ENCODE results near the gene CEBPA.
A peak's percentile ranks its signal among the peaks of the same experiment; 100 is the strongest.

Gene CEBPA

DNA sequence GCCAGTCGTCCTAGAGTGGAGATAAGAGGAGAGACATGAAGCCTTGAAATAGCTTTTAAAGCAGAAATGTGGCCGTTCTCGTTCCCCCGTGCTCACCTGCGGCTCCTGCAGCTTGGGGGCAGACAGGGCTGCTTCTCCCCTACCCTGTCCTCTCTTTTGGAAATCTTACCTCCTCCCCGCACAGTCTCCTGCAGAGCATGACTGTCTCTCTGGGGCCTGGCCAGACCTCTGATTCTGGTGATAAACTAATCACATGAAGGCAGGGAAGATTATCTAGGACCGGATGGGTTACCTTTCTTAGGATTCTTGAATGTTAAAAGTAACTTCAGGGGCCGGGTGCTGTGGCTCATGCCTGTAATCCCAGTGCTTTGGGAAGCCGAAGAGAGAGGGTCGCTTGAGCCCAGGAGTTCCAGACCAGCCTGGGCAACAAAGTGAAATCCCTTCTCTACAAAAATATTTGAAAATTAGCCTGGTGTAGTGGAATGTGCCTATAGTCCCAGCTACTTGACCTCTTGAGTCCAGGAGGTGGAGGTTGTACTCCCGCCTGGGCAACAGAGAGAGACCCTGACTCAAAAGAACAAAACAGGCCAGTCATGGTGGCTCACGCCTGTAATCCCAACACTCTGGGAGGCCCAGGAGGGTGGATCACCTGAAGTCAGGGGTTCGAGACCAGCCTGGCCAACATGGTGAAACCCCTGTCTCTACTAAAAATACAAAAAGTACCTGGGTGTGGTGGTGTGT is 8.1 kb downstream of the CEBPA start:
- Histone ChIP-seq H3K4me1 (ENCODE audit: control insufficient read depth in 1 of 2, insufficient read depth in 1 of 2, low read depth in 1 of 2, low read length in 1 of 2) (peaks cover 100% of the 10 kb centered on the region in 2 experiments), H3K4me3 (ENCODE audit: low read depth in 1 of 2, low read length in 1 of 2) (peak overlapping the region; percentile 56 to 61), H3K36me3 (no peaks in the 10 kb centered on the region), H3K27me3 (no peaks in the 10 kb centered on the region), H3K27ac (peak overlapping the region; percentile 91), H3K9me3 (no peaks in the 10 kb centered on the region)
- TF ChIP-seq, protein P1, sequence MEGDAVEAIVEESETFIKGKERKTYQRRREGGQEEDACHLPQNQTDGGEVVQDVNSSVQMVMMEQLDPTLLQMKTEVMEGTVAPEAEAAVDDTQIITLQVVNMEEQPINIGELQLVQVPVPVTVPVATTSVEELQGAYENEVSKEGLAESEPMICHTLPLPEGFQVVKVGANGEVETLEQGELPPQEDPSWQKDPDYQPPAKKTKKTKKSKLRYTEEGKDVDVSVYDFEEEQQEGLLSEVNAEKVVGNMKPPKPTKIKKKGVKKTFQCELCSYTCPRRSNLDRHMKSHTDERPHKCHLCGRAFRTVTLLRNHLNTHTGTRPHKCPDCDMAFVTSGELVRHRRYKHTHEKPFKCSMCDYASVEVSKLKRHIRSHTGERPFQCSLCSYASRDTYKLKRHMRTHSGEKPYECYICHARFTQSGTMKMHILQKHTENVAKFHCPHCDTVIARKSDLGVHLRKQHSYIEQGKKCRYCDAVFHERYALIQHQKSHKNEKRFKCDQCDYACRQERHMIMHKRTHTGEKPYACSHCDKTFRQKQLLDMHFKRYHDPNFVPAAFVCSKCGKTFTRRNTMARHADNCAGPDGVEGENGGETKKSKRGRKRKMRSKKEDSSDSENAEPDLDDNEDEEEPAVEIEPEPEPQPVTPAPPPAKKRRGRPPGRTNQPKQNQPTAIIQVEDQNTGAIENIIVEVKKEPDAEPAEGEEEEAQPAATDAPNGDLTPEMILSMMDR (IDR thresholded peaks at IDR 0.05) = no peak

DNA sequence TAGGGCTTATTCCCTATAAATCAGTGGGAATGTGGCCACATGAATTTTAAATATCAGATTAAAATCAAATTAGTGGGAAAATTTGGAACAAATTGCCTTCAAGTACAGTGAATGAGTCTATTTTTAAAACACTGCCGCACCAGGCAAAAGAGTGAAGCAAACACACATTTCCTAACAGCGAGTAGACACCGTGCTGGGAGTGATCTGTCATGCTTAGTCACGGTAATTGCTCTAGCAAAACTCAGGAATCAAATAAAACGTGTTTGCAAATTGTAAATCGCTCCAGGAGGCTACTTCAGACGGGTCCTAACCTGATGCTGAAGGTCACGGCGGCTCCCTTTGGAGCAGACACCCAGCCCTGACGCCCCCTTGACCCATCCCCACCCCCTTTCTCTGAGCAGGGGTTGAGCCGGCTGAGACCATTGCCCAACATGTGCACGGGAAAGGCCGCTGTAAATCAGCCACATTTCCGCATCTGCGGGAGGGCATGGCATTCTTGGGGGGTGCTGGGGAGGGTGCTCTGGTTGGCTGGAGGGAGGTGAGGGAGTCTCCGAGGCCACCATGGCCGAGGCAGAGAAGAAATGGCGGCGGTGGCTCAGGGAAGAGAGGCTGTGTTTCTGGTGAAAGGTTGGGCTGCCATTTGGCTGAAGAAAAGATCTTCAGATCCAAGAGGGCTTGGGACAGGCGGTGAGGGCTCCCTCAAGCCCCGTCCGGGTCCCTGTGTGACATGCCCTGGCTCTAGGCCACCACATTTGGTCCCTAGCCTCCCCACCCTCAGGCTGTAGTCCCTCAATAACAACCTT is 8.9 kb downstream of the CEBPA start:
- Histone ChIP-seq H3K27ac (peak overlapping the region; percentile 91), H3K36me3 (no peaks in the 10 kb centered on the region), H3K9me3 (no peaks in the 10 kb centered on the region), H3K27me3 (no peaks in the 10 kb centered on the region), H3K4me3 (ENCODE audit: low read depth in 1 of 2, low read length in 1 of 2) (peak overlapping the region; percentile 56 to 61), H3K4me1 (ENCODE audit: control insufficient read depth in 1 of 2, insufficient read depth in 1 of 2, low read depth in 1 of 2, low read length in 1 of 2) (peaks cover 100% of the 10 kb centered on the region in 2 experiments)
- TF ChIP-seq, protein P1 (IDR thresholded peaks at IDR 0.05) = peak; percentile 18

DNA sequence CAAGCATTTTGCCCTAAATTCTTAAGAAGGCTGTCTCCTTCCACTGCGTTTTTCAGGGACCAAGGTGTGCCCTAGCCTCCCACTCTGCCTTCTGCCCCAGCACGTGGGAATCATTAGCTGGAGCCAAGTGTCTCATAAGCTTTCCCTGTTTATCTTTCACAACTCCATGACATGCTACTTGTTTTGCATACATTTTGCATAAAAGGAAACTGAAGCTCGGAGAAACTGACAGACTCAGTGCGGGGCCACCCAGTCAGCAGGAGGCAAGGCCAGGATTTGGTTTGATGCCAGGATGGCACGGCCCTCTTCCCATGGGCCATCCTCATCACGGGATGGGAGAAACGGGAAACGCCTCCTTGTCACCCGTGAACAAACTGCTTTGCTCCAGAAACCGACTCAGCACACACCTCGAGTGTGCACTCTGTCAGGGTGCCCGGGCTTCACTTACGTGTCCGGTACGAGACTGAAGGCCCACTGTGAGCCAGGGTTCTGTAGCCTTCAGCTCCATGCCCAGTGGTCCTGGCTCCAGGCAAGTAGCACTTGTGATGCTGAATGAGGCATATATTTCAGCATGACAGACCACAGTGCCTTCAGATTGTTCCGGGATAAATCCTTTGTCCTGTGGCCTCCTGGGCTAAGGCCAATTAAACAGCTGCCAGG is 9.6 kb downstream of the CEBPA start:
- Histone ChIP-seq H3K36me3 (no peaks in the 10 kb centered on the region), H3K27me3 (no peaks in the 10 kb centered on the region), H3K27ac (peak overlapping the region; percentile 91), H3K4me1 (ENCODE audit: control insufficient read depth in 1 of 2, insufficient read depth in 1 of 2, low read depth in 1 of 2, low read length in 1 of 2) (peaks cover 100% of the 10 kb centered on the region in 2 experiments), H3K9me3 (no peaks in the 10 kb centered on the region), H3K4me3 (ENCODE audit: low read depth in 1 of 2, low read length in 1 of 2) (peak overlapping the region; percentile 56 to 61)
- TF ChIP-seq, protein P1 (IDR thresholded peaks at IDR 0.05) = no peak

DNA sequence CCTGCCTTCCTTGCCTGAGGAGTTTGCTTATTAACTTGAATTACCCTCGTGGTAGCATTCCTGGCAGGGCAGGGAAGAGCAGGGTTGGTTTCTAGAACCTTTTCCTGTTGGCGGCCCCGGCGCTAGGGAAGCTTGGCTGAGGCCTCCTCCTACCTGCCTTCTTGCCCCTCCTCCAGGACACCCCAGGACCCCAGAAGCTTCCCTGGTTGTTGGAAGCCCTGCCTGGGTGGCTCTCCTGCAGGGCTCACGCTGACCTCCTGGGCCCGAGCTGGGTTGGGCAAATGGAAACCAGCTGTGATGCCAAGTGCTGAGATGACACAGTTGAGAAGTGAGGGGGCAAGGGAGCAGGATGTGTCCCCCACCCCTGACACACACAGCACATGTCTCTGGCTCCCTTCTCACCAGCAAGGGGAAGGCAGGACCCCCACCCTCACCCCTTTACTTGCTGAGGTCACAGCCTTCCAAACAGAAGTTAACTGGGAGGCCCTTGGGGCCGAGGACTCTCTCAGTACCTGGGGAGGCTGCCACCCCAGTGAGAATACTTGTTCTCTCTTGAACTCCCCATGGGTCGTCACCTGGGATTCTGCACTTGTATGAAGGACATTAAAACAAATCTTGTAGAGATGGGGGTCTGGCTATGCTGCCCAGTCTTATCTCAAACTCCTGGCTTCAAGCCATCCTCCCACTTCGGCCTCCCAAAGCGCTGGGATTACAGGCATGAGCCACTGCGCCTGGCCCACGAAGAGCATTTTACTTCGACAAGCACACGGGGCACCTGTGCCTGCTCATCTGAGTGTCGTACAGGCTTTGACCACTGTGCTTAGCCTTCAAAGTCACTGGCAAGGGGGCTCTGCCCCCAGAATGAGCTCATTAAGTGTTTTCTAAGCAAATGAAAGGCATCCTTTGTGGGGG is 10.5 kb downstream of the CEBPA start:
- Histone ChIP-seq H3K9me3 (no peaks in the 10 kb centered on the region), H3K4me1 (ENCODE audit: control insufficient read depth in 1 of 2, insufficient read depth in 1 of 2, low read depth in 1 of 2, low read length in 1 of 2) (peaks cover 100% of the 10 kb centered on the region in 2 experiments), H3K27ac (peak overlapping the region; percentile 91), H3K27me3 (no peaks in the 10 kb centered on the region), H3K36me3 (no peaks in the 10 kb centered on the region), H3K4me3 (ENCODE audit: low read depth in 1 of 2, low read length in 1 of 2) (peak overlapping the region; percentile 56 to 61)
- TF ChIP-seq, protein P1 (IDR thresholded peaks at IDR 0.05) = no peak

All from neutrophil (primary cell).